GM12892 (cell line): ENCODE data around the gene SAC3D1.

Source experiments
- POLR2A ChIP-seq: IDR thresholded peaks from 2 replicates; pipeline ENCODE4 v1.6.1; 2011; ENCODE audit warnings: low read depth, low read length, control low read depth
- POLR2AphosphoS5 ChIP-seq: IDR thresholded peaks from 2 replicates; pipeline ENCODE4 v1.6.1; 2011; ENCODE audit warnings: low read depth, low read length, control low read depth
- TAF1 ChIP-seq: IDR thresholded peaks from 2 replicates; pipeline ENCODE4 v1.6.1; 2011; ENCODE audit warnings: low read depth, mild to moderate bottlenecking, control low read depth, low read length, borderline replicate concordance

GRCh38 chr11:65055538-65055937 lies 14.5 kb downstream of the SAC3D1 start:
- TF ChIP-seq POLR2AphosphoS5 (no peak), POLR2A (no peak), TAF1 (no peak)
